ENCODE measurements around the gene INPP5D. TPM values are rescaled to one million over a fixed set of nuclear protein-coding genes. Genes with fewer than 3 reads are reported as not detected.

Gene INPP5D
- total RNA-seq, 1 donor from 2014 or later: 79.2 TPM

- no peak for DNase-seq (ENCODE audit: low spot score)
- Mint-ChIP-seq H3K27ac (ENCODE audit: unreplicated experiment) (no peak overlapping the region), H3K4me3 (ENCODE audit: unreplicated experiment) (no peak overlapping the region), H3K4me1 (ENCODE audit: unreplicated experiment) (peaks cover 42% of the 10 kb centered on the region), H3K27me3 (ENCODE audit: unreplicated experiment) (peaks cover 7% of the 10 kb centered on the region), H3K36me3 (ENCODE audit: low read depth, unreplicated experiment) (peaks cover 31% of the 10 kb centered on the region), H3K9me3 (ENCODE audit: unreplicated experiment) (no peaks in the 10 kb centered on the region)
- no peak for TF ChIP-seq CTCF (IDR thresholded peaks at IDR 0.05; ENCODE audit: unreplicated experiment)
Measured at GRCh38 chr2:233117351-233117750, 57.2 kb downstream of the INPP5D start.

GRCh38 chr2:233117811-233118647 is 57.9 kb downstream of the INPP5D start:
- Mint-ChIP-seq H3K27me3 (ENCODE audit: unreplicated experiment) (peaks cover 7% of the 10 kb centered on the region), H3K4me1 (ENCODE audit: unreplicated experiment) (peaks cover 36% of the 10 kb centered on the region), H3K4me3 (ENCODE audit: unreplicated experiment) (no peak overlapping the region), H3K36me3 (ENCODE audit: low read depth, unreplicated experiment) (peaks cover 36% of the 10 kb centered on the region), H3K9me3 (ENCODE audit: unreplicated experiment) (no peaks in the 10 kb centered on the region), H3K27ac (ENCODE audit: unreplicated experiment) (no peak overlapping the region)
- no peak for TF ChIP-seq CTCF (IDR thresholded peaks at IDR 0.05; ENCODE audit: unreplicated experiment)
- no peak for DNase-seq (ENCODE audit: low spot score)

GRCh38 chr2:233118648-233119000 is 58.5 kb downstream of the INPP5D start:
- Mint-ChIP-seq H3K9me3 (ENCODE audit: unreplicated experiment) (no peaks in the 10 kb centered on the region), H3K4me1 (ENCODE audit: unreplicated experiment) (peaks cover 30% of the 10 kb centered on the region), H3K27me3 (ENCODE audit: unreplicated experiment) (peaks cover 8% of the 10 kb centered on the region), H3K36me3 (ENCODE audit: low read depth, unreplicated experiment) (peaks cover 41% of the 10 kb centered on the region), H3K4me3 (ENCODE audit: unreplicated experiment) (no peak overlapping the region), H3K27ac (ENCODE audit: unreplicated experiment) (no peak overlapping the region)
- no peak for DNase-seq (ENCODE audit: low spot score)
- TF ChIP-seq CTCF (IDR thresholded peaks at IDR 0.05; ENCODE audit: unreplicated experiment): no peak

GRCh38 chr2:233119123-233119522 is 59.0 kb downstream of the INPP5D start:
- Mint-ChIP-seq H3K27ac (ENCODE audit: unreplicated experiment) (peak overlapping the region; percentile 27), H3K4me1 (ENCODE audit: unreplicated experiment) (peaks cover 30% of the 10 kb centered on the region), H3K4me3 (ENCODE audit: unreplicated experiment) (no peak overlapping the region), H3K36me3 (ENCODE audit: low read depth, unreplicated experiment) (peaks cover 43% of the 10 kb centered on the region), H3K27me3 (ENCODE audit: unreplicated experiment) (peaks cover 9% of the 10 kb centered on the region), H3K9me3 (ENCODE audit: unreplicated experiment) (no peaks in the 10 kb centered on the region)
- no peak for TF ChIP-seq CTCF (IDR thresholded peaks at IDR 0.05; ENCODE audit: unreplicated experiment)
- DNase-seq (ENCODE audit: low spot score): no peak

GRCh38 chr2:233119806-233120205 is 59.7 kb downstream of the INPP5D start:
- H3K36me3 Mint-ChIP-seq (ENCODE audit: low read depth, unreplicated experiment): peaks cover 43% of the 10 kb centered on the region
- H3K4me3 Mint-ChIP-seq (ENCODE audit: unreplicated experiment): no peak overlapping the region
- H3K9me3 Mint-ChIP-seq (ENCODE audit: unreplicated experiment): no peaks in the 10 kb centered on the region
- H3K27me3 Mint-ChIP-seq (ENCODE audit: unreplicated experiment): peaks cover 9% of the 10 kb centered on the region
- no peak for TF ChIP-seq CTCF (IDR thresholded peaks at IDR 0.05; ENCODE audit: unreplicated experiment)
- peaks cover 30% of the 10 kb centered on the region for H3K4me1 Mint-ChIP-seq (ENCODE audit: unreplicated experiment)
- DNase-seq (ENCODE audit: low spot score): no peak
- H3K27ac Mint-ChIP-seq (ENCODE audit: unreplicated experiment): no peak overlapping the region

All from endothelial cell (in vitro differentiated cells).